Naive B cell (primary cell): ENCODE measurements around the gene FBXW7. TPM values are rescaled to one million over a fixed set of nuclear protein-coding genes. Genes with fewer than 3 reads are reported as not detected.

Experiments
- ATAC-seq, 2 donors: fragments of 150-1000 bp; cut with Tn5 transposase; 2 replicates each; pipeline ENCODE4 v1.10.0; 2021; ENCODE audit warnings: low read depth in 2 of 2, mild to moderate bottlenecking in 2 of 2, moderate library complexity in 2 of 2
- DNase-seq: peaks from one replicate; pipeline ENCODE4 v3.0.0; 2022
- H3K27ac Mint-ChIP-seq, 6 donors: one replicate each; pipeline ENCODE4 v1.8.0; 2020 to 2022; ENCODE audit warnings: mild to moderate bottlenecking in 6 of 6, mixed read lengths in 6 of 6, moderate library complexity in 5 of 6, inconsistent platforms in 2 of 6
- H3K27me3 Mint-ChIP-seq, 3 donors: one replicate each; pipeline ENCODE4 v1.8.0; 2021 to 2022; ENCODE audit warnings: mixed read lengths in 3 of 3, mild to moderate bottlenecking in 1 of 3
- H3K36me3 Mint-ChIP-seq, 2 donors: one replicate each; pipeline ENCODE4 v1.8.0; 2020 to 2022; ENCODE audit warnings: mixed read lengths in 2 of 2, inconsistent platforms in 1 of 2, mild to moderate bottlenecking in 1 of 2
- H3K4me1 Mint-ChIP-seq, 3 donors: one replicate each; pipeline ENCODE4 v1.8.0; 2020 to 2022; ENCODE audit warnings: mixed read lengths in 3 of 3, inconsistent platforms in 1 of 3, mild to moderate bottlenecking in 1 of 3, moderate library complexity in 1 of 3
- H3K4me3 Mint-ChIP-seq, 8 donors: one replicate each; pipeline ENCODE4 v1.8.0; 2020 to 2022; ENCODE audit warnings: mild to moderate bottlenecking in 8 of 8, mixed read lengths in 8 of 8, moderate library complexity in 8 of 8, inconsistent platforms in 2 of 8
- H3K9me3 Mint-ChIP-seq, 7 donors: one replicate each; pipeline ENCODE4 v1.8.0; 2020 to 2022; ENCODE audit warnings: mixed read lengths in 7 of 7, mild to moderate bottlenecking in 5 of 7, inconsistent platforms in 2 of 7, moderate library complexity in 1 of 7
- polyA plus RNA-seq, 6 donors: library from polyadenylated mRNA; unstranded; fragments of 300-500 nt; fragmentation: Illumina TruSeq; gene quantifications; one replicate each; pipeline ENCODE4 v1.2.3, GENCODE V29; 2021; ENCODE audit warnings: low read depth in 6 of 6

Gene FBXW7
- polyA plus RNA-seq, 6 donors from 2014 or later = 35.6 to 64.2 (median 39.0) TPM

DNA sequence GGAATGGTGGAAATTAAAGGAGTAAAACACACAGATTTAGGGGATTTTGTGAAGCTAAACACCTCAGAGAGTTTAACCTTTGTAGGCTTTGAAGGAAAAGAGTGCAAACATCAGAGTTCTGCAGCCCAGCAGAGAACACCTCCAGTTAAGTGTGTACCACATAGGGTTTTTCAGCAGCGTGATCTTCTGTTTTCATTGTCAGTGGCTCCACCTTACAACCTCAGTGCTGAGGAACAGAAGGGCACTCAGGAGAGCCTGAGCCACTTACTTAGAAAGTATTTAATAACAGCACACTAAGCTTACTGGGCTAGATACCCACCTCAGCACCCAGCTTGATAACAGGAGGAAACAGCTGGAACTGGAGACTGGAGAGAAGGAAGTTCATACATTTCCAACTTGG is 2.0 kb upstream of the FBXW7 start:
- Mint-ChIP-seq H3K27me3 (no peaks in the 10 kb centered on the region), H3K4me3 (peak overlapping the region in 5 of 8 donors; percentile 92 to 99 (median 98)), H3K9me3 (no peaks in the 10 kb centered on the region), H3K27ac (peak overlapping the region in 5 of 6 donors; percentile 98 to 100 (median 99)), H3K36me3 (no peaks in the 10 kb centered on the region), H3K4me1 (peaks cover 35 to 38% (median 37%) of the 10 kb centered on the region in 3 donors)
- no peak for ATAC-seq
- no peak for DNase-seq

GRCh38 chr4:152536545-152537182 is 772 bp upstream of the FBXW7 start:
- H3K4me3 Mint-ChIP-seq = peak overlapping the region; percentile 88 to 99 (median 96)
- no peaks in the 10 kb centered on the region for H3K27me3 Mint-ChIP-seq
- peak; percentile 57 to 59 for ATAC-seq
- H3K36me3 Mint-ChIP-seq = no peaks in the 10 kb centered on the region
- H3K9me3 Mint-ChIP-seq = no peaks in the 10 kb centered on the region
- DNase-seq = no peak
- peaks cover 45 to 50% (median 48%) of the 10 kb centered on the region in 3 donors for H3K4me1 Mint-ChIP-seq
- H3K27ac Mint-ChIP-seq = peak overlapping the region; percentile 98 to 100 (median 99)

GRCh38 chr4:152535360-152535902 is 461 bp downstream of the FBXW7 start:
- ATAC-seq = peak; percentile 1 to 2
- Mint-ChIP-seq H3K36me3 (no peaks in the 10 kb centered on the region), H3K27me3 (no peaks in the 10 kb centered on the region)

DNA sequence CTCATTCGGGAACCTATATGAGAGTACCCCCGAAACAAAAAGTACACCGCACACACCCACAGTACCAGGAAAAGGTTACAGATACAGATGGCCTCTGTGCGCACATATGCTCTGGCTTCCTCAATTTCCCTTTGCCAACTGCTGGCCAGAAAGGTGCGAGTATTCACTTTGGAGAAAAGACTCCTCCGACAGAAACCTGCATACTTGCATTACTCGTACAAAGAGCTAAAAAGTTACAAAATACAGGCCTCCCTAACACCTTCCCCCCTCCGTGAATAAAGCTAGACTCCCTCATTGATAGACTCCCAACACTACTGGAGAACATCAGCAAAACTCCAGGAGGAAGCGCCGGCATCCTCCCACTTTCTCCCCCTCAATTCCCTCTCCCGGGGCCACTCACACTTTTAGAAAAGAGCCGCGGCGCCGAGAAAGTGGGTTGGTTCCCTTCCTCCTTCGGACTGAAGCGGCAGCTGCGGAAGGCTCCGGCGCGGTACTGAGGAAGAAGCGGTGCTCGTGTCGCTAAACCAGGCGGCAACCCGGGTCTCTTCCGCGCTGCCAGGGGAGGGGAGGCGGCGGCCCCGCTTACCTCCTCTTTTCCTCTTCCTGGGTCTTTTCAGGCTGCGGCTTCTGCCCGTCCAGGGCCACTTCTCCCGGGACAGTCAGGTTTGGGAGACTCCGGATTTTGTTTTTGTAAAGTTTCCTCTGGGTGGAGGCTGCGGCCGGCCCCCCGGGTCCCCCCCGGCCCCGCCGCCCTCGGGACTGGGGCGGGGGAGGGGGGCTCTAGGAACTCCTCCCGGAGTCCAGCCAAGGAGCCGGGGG is 1.1 kb downstream of the FBXW7 start:
- no peaks in the 10 kb centered on the region for H3K36me3 Mint-ChIP-seq
- H3K27me3 Mint-ChIP-seq = no peaks in the 10 kb centered on the region
- peak; percentile 64 for DNase-seq
- H3K27ac Mint-ChIP-seq = peak overlapping the region; percentile 92 to 98 (median 97)
- peak; percentile 9 to 11 for ATAC-seq
- H3K4me3 Mint-ChIP-seq = peak overlapping the region; percentile 92 to 98 (median 96)
- no peaks in the 10 kb centered on the region for H3K9me3 Mint-ChIP-seq
- peaks cover 50 to 62% (median 60%) of the 10 kb centered on the region in 3 donors for H3K4me1 Mint-ChIP-seq

More at GRCh38 chr4:152535360-152535902, 461 bp downstream of the FBXW7 start:
- peaks cover 50 to 59% (median 57%) of the 10 kb centered on the region in 3 donors for H3K4me1 Mint-ChIP-seq
- peak overlapping the region; percentile 92 to 99 (median 96) for H3K4me3 Mint-ChIP-seq
- H3K9me3 Mint-ChIP-seq = no peaks in the 10 kb centered on the region
- peak overlapping the region in 5 of 6 donors; percentile 94 to 100 (median 98) for H3K27ac Mint-ChIP-seq
- DNase-seq = peak; percentile 45

DNA sequence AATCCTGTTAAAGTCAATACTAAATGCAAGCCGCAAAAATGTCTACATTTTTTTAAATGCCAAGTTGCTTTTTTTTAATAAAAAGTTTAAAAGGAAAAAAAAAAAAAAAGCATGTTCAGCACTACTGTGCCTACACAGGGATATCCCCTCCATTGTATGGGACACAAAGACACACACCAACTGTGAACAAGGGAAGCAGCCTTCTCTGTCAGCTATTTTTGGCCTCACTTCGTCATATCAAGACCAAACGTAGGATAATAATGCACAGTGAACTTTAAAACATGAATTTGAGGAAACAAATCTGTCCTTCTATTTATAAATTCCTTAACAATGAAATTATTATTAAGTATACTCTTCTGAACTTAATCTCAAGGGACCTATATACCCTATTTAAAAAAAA is 4.4 kb downstream of the FBXW7 start:
- Mint-ChIP-seq H3K4me1 (peaks cover 37 to 48% (median 40%) of the 10 kb centered on the region in 3 donors), H3K4me3 (no peak overlapping the region), H3K27ac (peak overlapping the region in 1 of 6 donors; percentile 69), H3K36me3 (no peaks in the 10 kb centered on the region), H3K27me3 (no peaks in the 10 kb centered on the region), H3K9me3 (no peaks in the 10 kb centered on the region)
- DNase-seq = no peak
- no peak for ATAC-seq

- Mint-ChIP-seq H3K27me3 (no peaks in the 10 kb centered on the region), H3K27ac (no peak overlapping the region), H3K4me1 (peaks cover 39 to 52% (median 40%) of the 10 kb centered on the region in 3 donors), H3K9me3 (no peaks in the 10 kb centered on the region), H3K4me3 (peak overlapping the region in 1 of 8 donors; percentile 18), H3K36me3 (no peaks in the 10 kb centered on the region)
- ATAC-seq = no peak
- DNase-seq = no peak
These were observed 5.3 kb downstream of the FBXW7 start for GRCh38 chr4:152530600-152530999.

GRCh38 chr4:152529880-152530279 is 6.0 kb downstream of the FBXW7 start:
- H3K9me3 Mint-ChIP-seq = no peaks in the 10 kb centered on the region
- peaks cover 43 to 55% (median 44%) of the 10 kb centered on the region in 3 donors for H3K4me1 Mint-ChIP-seq
- no peak overlapping the region for H3K27ac Mint-ChIP-seq
- H3K36me3 Mint-ChIP-seq = no peaks in the 10 kb centered on the region
- DNase-seq (no peak), ATAC-seq (no peak)
- no peaks in the 10 kb centered on the region for H3K27me3 Mint-ChIP-seq
- H3K4me3 Mint-ChIP-seq = no peak overlapping the region

GRCh38 chr4:152528060-152528459 is 7.8 kb downstream of the FBXW7 start:
- ATAC-seq = no peak
- DNase-seq = no peak
- no peaks in the 10 kb centered on the region for H3K36me3 Mint-ChIP-seq
- no peak overlapping the region for H3K27ac Mint-ChIP-seq
- H3K27me3 Mint-ChIP-seq = no peaks in the 10 kb centered on the region
- no peaks in the 10 kb centered on the region for H3K9me3 Mint-ChIP-seq
- H3K4me3 Mint-ChIP-seq = no peak overlapping the region
- peaks cover 39 to 57% (median 49%) of the 10 kb centered on the region in 3 donors for H3K4me1 Mint-ChIP-seq

- Mint-ChIP-seq H3K9me3 (no peaks in the 10 kb centered on the region), H3K36me3 (peaks cover 0 to 9% of the 10 kb centered on the region in 2 donors), H3K4me1 (peaks cover 38 to 60% (median 47%) of the 10 kb centered on the region in 3 donors), H3K4me3 (no peak overlapping the region), H3K27ac (no peak overlapping the region), H3K27me3 (no peaks in the 10 kb centered on the region)
- DNase-seq = no peak
- ATAC-seq = no peak
These were observed 10.0 kb downstream of the FBXW7 start for GRCh38 chr4:152525878-152526277.

- ATAC-seq = no peak
These were observed 11.5 kb downstream of the FBXW7 start for GRCh38 chr4:152524427-152524826.

GRCh38 chr4:152523731-152524130 is 12.2 kb downstream of the FBXW7 start:
- Mint-ChIP-seq H3K4me1 (peaks cover 40 to 68% (median 46%) of the 10 kb centered on the region in 3 donors), H3K27ac (no peak overlapping the region), H3K4me3 (no peak overlapping the region), H3K36me3 (peaks cover 10 to 22% of the 10 kb centered on the region in 2 donors), H3K9me3 (no peaks in the 10 kb centered on the region), H3K27me3 (no peaks in the 10 kb centered on the region)
- DNase-seq (no peak), ATAC-seq (no peak)

More at GRCh38 chr4:152524427-152524826, 11.5 kb downstream of the FBXW7 start:
- DNase-seq = no peak
- Mint-ChIP-seq H3K4me3 (no peak overlapping the region), H3K9me3 (no peaks in the 10 kb centered on the region), H3K27ac (peak overlapping the region in 2 of 6 donors; percentile 23 to 72), H3K27me3 (no peaks in the 10 kb centered on the region), H3K36me3 (peaks cover 8 to 22% of the 10 kb centered on the region in 2 donors), H3K4me1 (peaks cover 40 to 67% (median 44%) of the 10 kb centered on the region in 3 donors)

- DNase-seq = no peak
- ATAC-seq = no peak
- Mint-ChIP-seq H3K27me3 (no peaks in the 10 kb centered on the region), H3K36me3 (peaks cover 10 to 22% of the 10 kb centered on the region in 2 donors), H3K4me1 (peaks cover 37 to 62% (median 37%) of the 10 kb centered on the region in 3 donors), H3K27ac (no peak overlapping the region), H3K9me3 (no peaks in the 10 kb centered on the region), H3K4me3 (no peak overlapping the region)
These were observed 13.1 kb downstream of the FBXW7 start for GRCh38 chr4:152522754-152523153.

DNA sequence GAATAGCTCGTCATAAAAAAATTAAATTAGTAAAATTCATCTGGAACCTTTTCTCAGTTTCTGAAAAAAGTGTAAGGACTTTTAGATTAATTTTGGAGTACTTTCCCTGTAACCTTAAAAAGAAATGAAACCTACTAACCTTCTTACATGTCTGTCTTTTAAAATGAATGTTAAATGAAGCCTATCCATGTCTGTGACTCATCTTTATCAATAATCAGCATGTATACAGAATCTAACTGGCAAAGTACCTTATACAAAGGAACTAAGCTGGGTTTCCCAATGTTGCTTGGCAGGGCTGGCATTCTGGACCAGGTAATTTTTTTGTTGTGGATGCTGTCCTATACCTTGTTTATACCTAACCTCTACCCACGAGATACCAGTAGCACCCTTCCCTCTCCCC is 13.6 kb downstream of the FBXW7 start:
- DNase-seq (no peak), ATAC-seq (no peak)
- H3K27me3 Mint-ChIP-seq = no peaks in the 10 kb centered on the region
- H3K4me3 Mint-ChIP-seq = no peak overlapping the region
- no peak overlapping the region for H3K27ac Mint-ChIP-seq
- H3K4me1 Mint-ChIP-seq = peaks cover 33 to 60% (median 35%) of the 10 kb centered on the region in 3 donors
- no peaks in the 10 kb centered on the region for H3K9me3 Mint-ChIP-seq
- H3K36me3 Mint-ChIP-seq = peaks cover 10 to 22% of the 10 kb centered on the region in 2 donors
